A549 (cell line): ENCODE data around the gene NENF. TPM values are rescaled to one million over a fixed set of nuclear protein-coding genes. Genes with fewer than 3 reads are reported as not detected.
A peak's percentile ranks its signal among the peaks of the same experiment; 100 is the strongest.

Experiments used
- ATAC-seq, 2 experiments: fragments of 200-7000 bp in 1 of 2; fragments of >200 bp in 1 of 2; cut with Nextera tagmentation in 1 of 2; cut with Tn5 transposase in 1 of 2; 3 replicates each; pipeline versions ENCODE4 v1.8.0 to v1.9.1; 2018 to 2020; ENCODE audit warnings: mild to moderate bottlenecking in 1 of 2, moderate library complexity in 1 of 2
- CTCF ChIA-PET: fragments of 300-600 bp; sonication (Branson Sonifier 250); formaldehyde crosslinking; extraction: SDS; loops from one replicate; lab custom pipeline; 2021; ENCODE audit warnings: antibody characterized with exemption, inconsistent platforms; lab: Yijun Ruan, JAX
- POLR2A ChIA-PET: fragments of 350-600 bp; formaldehyde crosslinking; extraction: SDS; loops from one replicate; lab custom pipeline; 2021; ENCODE audit warnings: antibody characterized with exemption, inconsistent platforms; lab: Yijun Ruan, JAX
- DNase-seq, 2 experiments: peaks; one replicate each; pipeline versions ENCODE4 v3.0.0 to v3.0.0-alpha.2; 2011 to 2016; ENCODE audit warnings: low read depth in 1 of 2, low spot score in 1 of 2
- FAIRE-seq: peaks from 2 replicates; lab custom pipeline; 2011; peaks lifted over from hg19 to GRCh38; lab: Jason Lieb, UNC
- H3K27ac ChIP-seq, 2 experiments: fragments of >200 bp; sonication (Bioruptor Twin); formaldehyde crosslinking; 3 replicates each; pipeline ENCODE4 v1.5.1; 2016 to 2017
- H3K4me1 ChIP-seq: fragments of >200 bp; sonication (Bioruptor Twin); formaldehyde crosslinking; 3 replicates; pipeline ENCODE4 v1.6.1; 2016
- H3K4me2 ChIP-seq: fragments of >200 bp; sonication (Bioruptor Twin); formaldehyde crosslinking; 3 replicates; pipeline ENCODE4 v1.6.1; 2016
- H3K4me3 ChIP-seq: fragments of >200 bp; sonication (Bioruptor Twin); formaldehyde crosslinking; 3 replicates; pipeline ENCODE4 v1.5.1; 2016
- H3K9me3 ChIP-seq: fragments of >200 bp; sonication (Bioruptor Twin); formaldehyde crosslinking; 3 replicates; pipeline ENCODE4 v1.6.1; 2016
- BHLHE40 ChIP-seq: IDR thresholded peaks from 2 replicates; pipeline ENCODE4 v1.6.1; 2012; ENCODE audit warnings: low read depth, low read length, inconsistent platforms
- CBX2 ChIP-seq: fragments of 200-600 bp; sonication (generic); IDR thresholded peaks from 2 replicates; pipeline ENCODE4 v1.6.1; 2016; ENCODE audit warnings: low read depth, mild to moderate bottlenecking, borderline replicate concordance
- CBX8 ChIP-seq: fragments of 200-600 bp; sonication (generic); IDR thresholded peaks from 2 replicates; pipeline ENCODE4 v1.6.1; 2016
- CEBPB ChIP-seq, 2 experiments: fragments of >200 bp in 1 of 2; sonication (Bioruptor Twin) in 1 of 2; formaldehyde crosslinking in 1 of 2; IDR thresholded peaks; 2 replicates each; pipeline ENCODE4 v1.6.1; 2012 to 2016
- CHD2 ChIP-seq: fragments of 150-350 bp; IDR thresholded peaks from 2 replicates; pipeline ENCODE4 v1.6.1; 2014; ENCODE audit warnings: low read length; ENCODE audit not compliant: partially characterized antibody
- CHD4 ChIP-seq: fragments of 200-600 bp; sonication (generic); IDR thresholded peaks from 2 replicates; pipeline ENCODE4 v1.6.1; 2016; ENCODE audit warnings: antibody characterized with exemption, mild to moderate bottlenecking, borderline replicate concordance
- EHF ChIP-seq: fragments of 250-450 bp; sonication (Bioruptor Pico); IDR thresholded peaks from 2 replicates; pipeline ENCODE4 v1.5.0; 2020; ENCODE audit warnings: mild to moderate bottlenecking
- EHMT2 ChIP-seq: fragments of 200-600 bp; sonication (generic); IDR thresholded peaks from 2 replicates; pipeline ENCODE4 v1.6.1; 2016; ENCODE audit warnings: antibody characterized with exemption, low read depth, mild to moderate bottlenecking, moderate library complexity
- EP300 ChIP-seq, 2 experiments: fragments of >200 bp; sonication (Bioruptor Twin); formaldehyde crosslinking; IDR thresholded peaks; 2 replicates in 1 of 2; 3 replicates in 1 of 2; pipeline ENCODE4 v1.6.1; 2016 to 2017
- FOSB ChIP-seq: fragments of 250-450 bp; sonication (Bioruptor Pico); IDR thresholded peaks from 2 replicates; pipeline ENCODE4 v1.5.0; 2020; ENCODE audit warnings: mild to moderate bottlenecking, moderate library complexity
- FOSL2 ChIP-seq, 2 experiments: fragments of 450-650 bp in 1 of 2; fragments of >200 bp in 1 of 2; sonication (Bioruptor Twin) in 1 of 2; formaldehyde crosslinking; IDR thresholded peaks; 2 replicates each; pipeline versions ENCODE4 v1.5.0 to v1.6.1; 2016 to 2020; ENCODE audit warnings: mild to moderate bottlenecking in 1 of 2, moderate library complexity in 1 of 2
- FOXS1 ChIP-seq: fragments of 250-450 bp; sonication (Bioruptor Pico); IDR thresholded peaks from 2 replicates; pipeline ENCODE4 v1.5.0; 2020; ENCODE audit warnings: mild to moderate bottlenecking, moderate library complexity
- GATA3 ChIP-seq: IDR thresholded peaks from 2 replicates; pipeline ENCODE4 v1.6.1; 2012; ENCODE audit warnings: borderline replicate concordance
- HEYL ChIP-seq: fragments of 250-450 bp; sonication (Bioruptor Pico); IDR thresholded peaks from 2 replicates; pipeline ENCODE4 v1.8.0; 2021; ENCODE audit warnings: mild to moderate bottlenecking, moderate library complexity
- HOXB13 ChIP-seq: fragments of 250-450 bp; sonication (Bioruptor Pico); IDR thresholded peaks from 2 replicates; pipeline ENCODE4 v1.5.0; 2020; ENCODE audit warnings: low read depth, mild to moderate bottlenecking, moderate library complexity
- HOXB5 ChIP-seq: fragments of 250-450 bp; sonication (Bioruptor Pico); IDR thresholded peaks from 2 replicates; pipeline ENCODE4 v1.5.0; 2020; ENCODE audit warnings: mild to moderate bottlenecking, moderate library complexity
- JUNB ChIP-seq: fragments of >200 bp; sonication (Bioruptor Twin); formaldehyde crosslinking; IDR thresholded peaks from 2 replicates; pipeline ENCODE4 v1.6.1; 2016
- KDM1A ChIP-seq: fragments of 200-600 bp; sonication (generic); IDR thresholded peaks from 2 replicates; pipeline ENCODE4 v1.6.1; 2016; ENCODE audit warnings: low read depth, mild to moderate bottlenecking
- KDM5A ChIP-seq: fragments of 200-600 bp; sonication (generic); IDR thresholded peaks from 2 replicates; pipeline ENCODE4 v1.6.1; 2016; ENCODE audit warnings: antibody characterized with exemption, mild to moderate bottlenecking
- MAFK ChIP-seq: fragments of 450-650 bp; IDR thresholded peaks from 2 replicates; pipeline ENCODE4 v1.6.1; 2014; ENCODE audit not compliant: partially characterized antibody
- MAZ ChIP-seq: fragments of 150-350 bp; IDR thresholded peaks from 2 replicates; pipeline ENCODE4 v1.6.1; 2014; ENCODE audit warnings: antibody characterized with exemption, low read depth, low read length, borderline replicate concordance
- MYC ChIP-seq: IDR thresholded peaks from 2 replicates; pipeline ENCODE4 v1.6.1; 2012; ENCODE audit warnings: mild to moderate bottlenecking, inconsistent platforms, low read length, improper control_type of control experiment, borderline replicate concordance
- NFE2L2 ChIP-seq: fragments of 150-350 bp; conservative IDR thresholded peaks from 2 replicates; pipeline ENCODE4 v1.6.1; 2014; ENCODE audit warnings: low read length
- NPAS2 ChIP-seq: fragments of 250-450 bp; sonication (Bioruptor Pico); IDR thresholded peaks from 2 replicates; pipeline ENCODE4 v1.8.0; 2022; ENCODE audit warnings: mild to moderate bottlenecking, moderate library complexity, borderline replicate concordance
- NR3C1 ChIP-seq: fragments of >200 bp; sonication (Bioruptor Twin); formaldehyde crosslinking; IDR thresholded peaks from 3 replicates; pipeline ENCODE4 v1.6.1; 2017
- PHF8 ChIP-seq: fragments of 200-600 bp; sonication (generic); IDR thresholded peaks from 2 replicates; pipeline ENCODE4 v1.6.1; 2016; ENCODE audit warnings: low read depth, mild to moderate bottlenecking, antibody characterized with exemption, moderate library complexity, borderline replicate concordance
- POLR2A ChIP-seq: IDR thresholded peaks from 2 replicates; pipeline ENCODE4 v1.6.1; 2012; ENCODE audit warnings: mild to moderate bottlenecking, low read length
- POLR2AphosphoS2 ChIP-seq: conservative IDR thresholded peaks from 2 replicates; pipeline ENCODE4 v1.6.1; 2012; ENCODE audit warnings: low read length, improper control_type of control experiment, inconsistent platforms
- RARB ChIP-seq: fragments of 250-450 bp; sonication (Bioruptor Pico); IDR thresholded peaks from 2 replicates; pipeline ENCODE4 v1.8.0; 2021; ENCODE audit warnings: mild to moderate bottlenecking, moderate library complexity
- RCOR1 ChIP-seq: fragments of 150-350 bp; IDR thresholded peaks from 2 replicates; pipeline ENCODE4 v1.6.1; 2014; ENCODE audit warnings: antibody characterized with exemption, low read length, low read depth
- SMC3 ChIP-seq: fragments of >200 bp; sonication (Bioruptor Twin); formaldehyde crosslinking; IDR thresholded peaks from 3 replicates; pipeline ENCODE4 v1.6.1; 2018; ENCODE audit warnings: inconsistent platforms
- SREBF2 ChIP-seq: fragments of 450-650 bp; IDR thresholded peaks from 2 replicates; pipeline ENCODE4 v1.6.1; 2014; ENCODE audit warnings: mild to moderate bottlenecking, moderate library complexity
- TFCP2L1 ChIP-seq: fragments of 250-450 bp; sonication (Bioruptor Pico); IDR thresholded peaks from 2 replicates; pipeline ENCODE4 v1.5.0; 2021; ENCODE audit warnings: mild to moderate bottlenecking
- TP53 ChIP-seq: fragments of 250-450 bp; sonication (Bioruptor Pico); IDR thresholded peaks from 2 replicates; pipeline ENCODE4 v1.5.0; 2021; ENCODE audit warnings: mild to moderate bottlenecking, moderate library complexity
- ZC3H11A ChIP-seq: fragments of 450-650 bp; IDR thresholded peaks from 2 replicates; pipeline ENCODE4 v1.6.1; 2014; ENCODE audit warnings: antibody characterized with exemption, mild to moderate bottlenecking
- ZFP36 ChIP-seq: fragments of 450-650 bp; IDR thresholded peaks from 2 replicates; pipeline ENCODE4 v1.6.1; 2014; ENCODE audit warnings: borderline replicate concordance; ENCODE audit not compliant: partially characterized antibody
- ZNF302 ChIP-seq: fragments of 250-450 bp; sonication (Bioruptor Pico); IDR thresholded peaks from 2 replicates; pipeline ENCODE4 v1.9.0; 2021; ENCODE audit warnings: inconsistent platforms, mild to moderate bottlenecking, moderate library complexity
- WGBS: methylation state at CpG from one replicate; pipeline ENCODE4 v1.1.6; 2017; ENCODE audit errors: missing lambda C conversion rate; 5-methylcytosine and 5-hydroxymethylcytosine counted together
- polyA plus RNA-seq, 4 experiments: library from polyadenylated mRNA; depleted of rRNA in 3 of 4; stranded (reverse); fragments of >200 nt; fragmentation: RNase III in 1 of 4; extraction: RNeasy Plus Mini Kit Qiagen cat#74134 plus additional on column Dnase treatment in 1 of 4; gene quantifications; 2 replicates in 3 of 4; 3 replicates in 1 of 4; pipeline ENCODE4 v1.2.3, GENCODE V29; 2011 to 2017
- TF ChIP-seq, protein P1 (sequence below): fragments of 150-350 bp; IDR thresholded peaks from 2 replicates; pipeline ENCODE4 v1.6.1; 2014; ENCODE audit warnings: low read depth, mild to moderate bottlenecking, low read length
- TF ChIP-seq, protein P2 (sequence below): IDR thresholded peaks from 2 replicates; pipeline ENCODE4 v1.6.1; 2012
- TF ChIP-seq, protein P3 (sequence below): IDR thresholded peaks from 2 replicates; pipeline ENCODE4 v1.6.1; 2012
- TF ChIP-seq, protein P4 (sequence below): fragments of >200 bp; sonication (Bioruptor Twin); formaldehyde crosslinking; IDR thresholded peaks from 2 replicates; pipeline ENCODE4 v1.6.1; 2016

Gene NENF
- polyA plus RNA-seq, 2 of the 4 experiments (the other 2 are of a cell fraction): 55.3 to 83.9 TPM

DNA sequence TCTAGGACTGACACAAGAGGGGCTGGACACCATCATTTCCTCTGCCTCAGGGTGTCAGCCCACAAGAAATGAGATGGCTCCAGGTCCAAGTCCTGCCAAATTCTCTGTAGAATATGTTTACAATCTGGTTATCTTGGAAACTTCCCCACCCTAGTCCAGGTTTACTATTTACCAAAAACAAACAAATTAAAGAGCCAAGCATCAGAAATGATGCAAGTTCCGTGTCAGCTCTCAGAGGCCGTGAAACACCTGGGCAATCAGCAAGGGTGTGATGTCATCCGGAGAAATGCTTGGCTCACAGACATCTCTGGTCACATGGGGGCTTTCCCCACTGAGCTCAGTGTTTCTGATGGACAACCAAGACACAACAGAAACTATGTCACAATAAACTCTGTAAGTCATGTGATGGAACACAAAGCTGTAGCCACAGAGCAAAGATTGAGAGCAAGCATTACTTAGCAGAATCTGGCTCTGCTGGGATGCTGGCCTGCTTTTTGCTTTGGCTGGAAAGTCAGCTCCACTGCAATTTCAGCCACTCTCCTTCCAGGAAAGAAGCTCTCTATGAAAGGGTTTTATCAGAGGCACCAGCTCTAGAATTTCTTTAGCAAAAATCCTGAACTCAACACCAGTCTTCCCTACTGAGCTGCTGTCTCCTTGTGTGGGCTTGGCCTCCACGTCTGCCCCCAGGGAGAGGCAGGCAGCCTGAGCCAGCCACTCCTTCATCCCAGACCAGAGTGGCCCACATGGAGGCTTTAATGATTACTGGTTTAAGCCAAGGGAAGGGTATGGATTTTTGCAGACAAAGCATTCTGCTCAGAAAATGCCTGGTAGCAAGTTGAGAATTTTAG, 55.9 kb downstream of the NENF start:
- ChIA-PET CTCF (interaction anchor here (0.9 to 4.6 kb wide), 5 partner anchors 11 to 453 kb away, joined by 3 to 39 read pairs (median 4); partner anchors contain the start of genes DTL and INTS7), POLR2A (interaction anchor here (0.6 to 3.8 kb wide), 10 partner anchors 11 to 1106 kb away, joined by 3 to 52 read pairs (median 6); partner anchors contain the start of genes ATF3, DTL and INTS7)
- peak; percentile 46 for FAIRE-seq
- 7% methylated on average over 4 of the region's 4 CpGs for WGBS
- peaks cover 67% of the 10 kb centered on the region for H3K4me1 ChIP-seq
- ATAC-seq: peak; percentile 39 to 62
- no peaks in the 10 kb centered on the region for H3K9me3 ChIP-seq
- peak; percentile 54 to 98 for DNase-seq
- H3K27ac ChIP-seq: peak overlapping the region; percentile 75 to 86
- H3K4me3 ChIP-seq: no peak overlapping the region
- peak overlapping the region; percentile 51 for H3K4me2 ChIP-seq
- TF ChIP-seq BHLHE40: no peak
- TF ChIP-seq HOXB13 (CRISPR knock-in tag): no peak
- no peak for TF ChIP-seq NPAS2 (CRISPR knock-in tag)
- TF ChIP-seq KDM1A: no peak
- no peak for TF ChIP-seq KDM5A
- TF ChIP-seq, protein P1, sequence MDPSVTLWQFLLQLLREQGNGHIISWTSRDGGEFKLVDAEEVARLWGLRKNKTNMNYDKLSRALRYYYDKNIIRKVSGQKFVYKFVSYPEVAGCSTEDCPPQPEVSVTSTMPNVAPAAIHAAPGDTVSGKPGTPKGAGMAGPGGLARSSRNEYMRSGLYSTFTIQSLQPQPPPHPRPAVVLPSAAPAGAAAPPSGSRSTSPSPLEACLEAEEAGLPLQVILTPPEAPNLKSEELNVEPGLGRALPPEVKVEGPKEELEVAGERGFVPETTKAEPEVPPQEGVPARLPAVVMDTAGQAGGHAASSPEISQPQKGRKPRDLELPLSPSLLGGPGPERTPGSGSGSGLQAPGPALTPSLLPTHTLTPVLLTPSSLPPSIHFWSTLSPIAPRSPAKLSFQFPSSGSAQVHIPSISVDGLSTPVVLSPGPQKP: no peak
- TF ChIP-seq MAZ: no peak
- peak; percentile 94; a peak in 4 of 5 replicates for TF ChIP-seq EP300 (IDR thresholded peaks at IDR 0.05)
- TF ChIP-seq CHD4: no peak
- TF ChIP-seq RCOR1: no peak
- TF ChIP-seq MAFK: peak; percentile 83
- TF ChIP-seq HEYL (CRISPR knock-in tag): peak; percentile 35; the same call in 1 of the 2 replicates
- no peak for TF ChIP-seq EHF
- peak; percentile 60; the same call in 1 of the 2 replicates for TF ChIP-seq RARB (CRISPR knock-in tag)
- peak; percentile 73; the same call in 1 of the 2 replicates for TF ChIP-seq GATA3
- TF ChIP-seq MYC: 0 out of 2 replicates have a peak, but pooled peaks have one; percentile 25
- no peak for TF ChIP-seq ZFP36
- TF ChIP-seq CBX8: no peak
- TF ChIP-seq NFE2L2: peak; percentile 84
- TF ChIP-seq, protein P2, sequence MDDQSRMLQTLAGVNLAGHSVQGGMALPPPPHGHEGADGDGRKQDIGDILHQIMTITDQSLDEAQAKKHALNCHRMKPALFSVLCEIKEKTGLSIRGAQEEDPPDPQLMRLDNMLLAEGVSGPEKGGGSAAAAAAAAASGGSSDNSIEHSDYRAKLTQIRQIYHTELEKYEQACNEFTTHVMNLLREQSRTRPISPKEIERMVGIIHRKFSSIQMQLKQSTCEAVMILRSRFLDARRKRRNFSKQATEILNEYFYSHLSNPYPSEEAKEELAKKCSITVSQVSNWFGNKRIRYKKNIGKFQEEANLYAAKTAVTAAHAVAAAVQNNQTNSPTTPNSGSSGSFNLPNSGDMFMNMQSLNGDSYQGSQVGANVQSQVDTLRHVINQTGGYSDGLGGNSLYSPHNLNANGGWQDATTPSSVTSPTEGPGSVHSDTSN: no peak
- no peak for TF ChIP-seq HOXB5 (CRISPR knock-in tag)
- no peak for TF ChIP-seq SREBF2
- TF ChIP-seq CEBPB (IDR thresholded peaks at IDR 0.05): peak; percentile 85 to 95
- no peak for TF ChIP-seq ZC3H11A
- TF ChIP-seq, protein P3, sequence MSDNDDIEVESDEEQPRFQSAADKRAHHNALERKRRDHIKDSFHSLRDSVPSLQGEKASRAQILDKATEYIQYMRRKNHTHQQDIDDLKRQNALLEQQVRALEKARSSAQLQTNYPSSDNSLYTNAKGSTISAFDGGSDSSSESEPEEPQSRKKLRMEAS: no peak
- TF ChIP-seq JUNB: peak; percentile 90
- no peak for TF ChIP-seq POLR2A
- TF ChIP-seq ZNF302 (CRISPR knock-in tag): no peak
- no peak for TF ChIP-seq POLR2AphosphoS2
- no peak for TF ChIP-seq TP53 (CRISPR knock-in tag)
- no peak for TF ChIP-seq EHMT2
- no peak for TF ChIP-seq NR3C1
- TF ChIP-seq FOXS1 (CRISPR knock-in tag): no peak
- no peak for TF ChIP-seq CBX2
- TF ChIP-seq PHF8: no peak
- no peak for TF ChIP-seq FOSB (CRISPR knock-in tag)
- TF ChIP-seq FOSL2 (IDR thresholded peaks at IDR 0.05): peak; percentile 58; the same call in 1 of the 2 replicates
- TF ChIP-seq FOSL2 (CRISPR knock-in tag; IDR thresholded peaks at IDR 0.05): peak; percentile 85
- TF ChIP-seq CHD2: no peak
- no peak for TF ChIP-seq TFCP2L1 (CRISPR knock-in tag)
- peak; percentile 45; the same call in 2 of the 3 replicates for TF ChIP-seq SMC3
- TF ChIP-seq, protein P4, sequence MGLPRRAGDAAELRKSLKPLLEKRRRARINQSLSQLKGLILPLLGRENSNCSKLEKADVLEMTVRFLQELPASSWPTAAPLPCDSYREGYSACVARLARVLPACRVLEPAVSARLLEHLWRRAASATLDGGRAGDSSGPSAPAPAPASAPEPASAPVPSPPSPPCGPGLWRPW: peak; percentile 81; the same call in 1 of the 2 replicates
